Measurements from ENCODE around the gene KLHL3. TPM values are rescaled to one million over a fixed set of nuclear protein-coding genes. Genes with fewer than 3 reads are reported as not detected.
A peak's percentile ranks its signal among the peaks of the same experiment; 100 is the strongest.

KLHL3 gene
- total RNA-seq, 1 donor from 2014 or later: 7.5 TPM

GRCh38 chr5:137666461-137666850 lies 69.4 kb downstream of the KLHL3 start:
- TF ChIP-seq, protein P1, sequence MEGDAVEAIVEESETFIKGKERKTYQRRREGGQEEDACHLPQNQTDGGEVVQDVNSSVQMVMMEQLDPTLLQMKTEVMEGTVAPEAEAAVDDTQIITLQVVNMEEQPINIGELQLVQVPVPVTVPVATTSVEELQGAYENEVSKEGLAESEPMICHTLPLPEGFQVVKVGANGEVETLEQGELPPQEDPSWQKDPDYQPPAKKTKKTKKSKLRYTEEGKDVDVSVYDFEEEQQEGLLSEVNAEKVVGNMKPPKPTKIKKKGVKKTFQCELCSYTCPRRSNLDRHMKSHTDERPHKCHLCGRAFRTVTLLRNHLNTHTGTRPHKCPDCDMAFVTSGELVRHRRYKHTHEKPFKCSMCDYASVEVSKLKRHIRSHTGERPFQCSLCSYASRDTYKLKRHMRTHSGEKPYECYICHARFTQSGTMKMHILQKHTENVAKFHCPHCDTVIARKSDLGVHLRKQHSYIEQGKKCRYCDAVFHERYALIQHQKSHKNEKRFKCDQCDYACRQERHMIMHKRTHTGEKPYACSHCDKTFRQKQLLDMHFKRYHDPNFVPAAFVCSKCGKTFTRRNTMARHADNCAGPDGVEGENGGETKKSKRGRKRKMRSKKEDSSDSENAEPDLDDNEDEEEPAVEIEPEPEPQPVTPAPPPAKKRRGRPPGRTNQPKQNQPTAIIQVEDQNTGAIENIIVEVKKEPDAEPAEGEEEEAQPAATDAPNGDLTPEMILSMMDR (IDR thresholded peaks at IDR 0.05): no peak
- intact Hi-C loops (cut with DNase I): no loop called here
- Histone ChIP-seq H3K36me3 (peaks cover 0 to 2% of the 10 kb centered on the region in 2 donors), H3K27ac (peak overlapping the region; percentile 79 to 88), H3K4me1 (peaks cover 4 to 21% of the 10 kb centered on the region in 2 donors), H3K27me3 (no peaks in the 10 kb centered on the region), H3K4me3 (peak overlapping the region in 1 of 2 donors; percentile 23), H3K9me3 (no peaks in the 10 kb centered on the region)
- peak in 1 of 2 donors; percentile 68 for DNase-seq (ENCODE audit: low spot score in 2 of 2)

DNA sequence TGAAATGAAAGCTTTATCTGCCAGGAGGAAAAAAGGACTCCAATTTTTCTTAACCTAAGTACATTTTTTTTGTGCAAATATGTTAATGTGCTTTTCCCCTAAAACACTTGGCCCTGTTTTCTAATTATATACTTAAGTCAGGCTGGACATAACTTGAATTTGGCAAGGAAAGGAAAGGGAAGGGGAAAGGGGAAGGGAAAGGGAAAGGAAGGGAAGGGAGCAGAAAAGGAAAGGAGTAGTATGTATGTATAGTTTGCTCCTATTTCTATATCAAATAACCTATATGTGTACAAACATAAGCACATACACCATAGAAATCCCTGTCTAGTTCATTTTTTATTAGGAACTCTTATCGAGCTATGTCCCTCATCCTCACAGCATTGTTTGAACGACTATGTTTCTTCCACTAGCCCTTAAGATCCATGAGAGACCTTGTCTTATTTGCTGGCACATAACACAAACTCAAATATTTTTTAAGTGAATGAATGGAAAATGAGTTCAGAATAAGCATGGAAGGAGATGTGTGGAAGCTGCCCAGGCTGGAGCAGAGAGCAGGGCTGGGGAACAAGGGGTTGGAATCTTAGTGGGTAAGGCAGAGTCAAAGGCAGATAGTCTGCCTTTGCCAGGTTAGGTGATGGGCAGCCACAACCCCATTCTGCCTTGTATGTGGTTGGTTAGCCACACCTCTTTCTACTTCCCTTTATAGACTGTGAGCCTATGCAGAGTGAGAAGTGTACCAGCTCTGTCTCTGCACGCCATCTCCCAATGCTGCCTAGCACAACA lies 70.0 kb downstream of the KLHL3 start:
- Histone ChIP-seq H3K4me3 (peak overlapping the region; percentile 23 to 28), H3K36me3 (no peaks in the 10 kb centered on the region), H3K27ac (peak overlapping the region; percentile 79 to 88), H3K9me3 (no peaks in the 10 kb centered on the region), H3K4me1 (peaks cover 4 to 21% of the 10 kb centered on the region in 2 donors), H3K27me3 (no peaks in the 10 kb centered on the region)
- DNase-seq (ENCODE audit: low spot score in 2 of 2): peak in 1 of 2 donors; percentile 72
- TF ChIP-seq, protein P1 (IDR thresholded peaks at IDR 0.05): no peak
- intact Hi-C loops (cut with DNase I): no loop called here

DNA sequence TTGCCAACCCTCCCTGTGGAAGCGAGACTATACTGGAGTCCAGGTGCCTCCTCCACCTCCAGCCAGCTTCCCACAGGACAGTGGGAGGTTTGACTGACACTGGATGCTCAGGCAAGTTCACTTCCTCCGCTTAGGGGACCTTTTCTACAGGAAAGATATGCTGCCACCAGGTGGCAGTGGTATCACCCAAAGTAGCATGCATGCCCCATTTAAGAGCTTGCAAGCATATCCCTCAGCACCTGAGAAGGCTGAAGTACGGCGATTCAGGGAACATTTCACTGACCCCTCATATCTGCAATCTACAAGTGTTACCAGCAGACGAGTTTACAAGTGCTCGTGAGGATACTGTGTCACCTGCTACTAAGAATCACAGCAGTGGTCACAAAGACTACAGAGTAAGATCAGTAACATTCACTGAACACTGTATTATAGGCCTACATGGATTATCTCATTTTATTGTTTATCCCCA lies 75.5 kb downstream of the KLHL3 start:
- no peaks in the 10 kb centered on the region for H3K27me3 ChIP-seq
- DNase-seq (ENCODE audit: low spot score in 2 of 2): peak; percentile 14 to 87
- peaks cover 4 to 5% of the 10 kb centered on the region in 2 donors for H3K4me1 ChIP-seq
- TF ChIP-seq, protein P1 (IDR thresholded peaks at IDR 0.05): peak; percentile 72 to 79 (median 76)
- intact Hi-C loops (cut with DNase I): loop anchor here (1.0 to 2.0 kb wide), 3 partner anchors 30 to 82 kb away; no protein-coding TSS in a partner anchor
- H3K4me3 ChIP-seq: no peak overlapping the region
- H3K36me3 ChIP-seq: peaks cover 0 to 6% of the 10 kb centered on the region in 2 donors
- H3K9me3 ChIP-seq: no peaks in the 10 kb centered on the region
- H3K27ac ChIP-seq: peak overlapping the region; percentile 31 to 60

GRCh38 chr5:137659209-137659608 lies 76.7 kb downstream of the KLHL3 start:
- Histone ChIP-seq H3K27ac (peak overlapping the region; percentile 31 to 43), H3K9me3 (no peaks in the 10 kb centered on the region), H3K36me3 (peaks cover 0 to 6% of the 10 kb centered on the region in 2 donors), H3K4me1 (peaks cover 4 to 5% of the 10 kb centered on the region in 2 donors), H3K4me3 (no peak overlapping the region), H3K27me3 (no peaks in the 10 kb centered on the region)
- TF ChIP-seq, protein P1 (IDR thresholded peaks at IDR 0.05): no peak
- intact Hi-C loops (cut with DNase I): no loop called here
- DNase-seq (ENCODE audit: low spot score in 2 of 2): no peak

DNA sequence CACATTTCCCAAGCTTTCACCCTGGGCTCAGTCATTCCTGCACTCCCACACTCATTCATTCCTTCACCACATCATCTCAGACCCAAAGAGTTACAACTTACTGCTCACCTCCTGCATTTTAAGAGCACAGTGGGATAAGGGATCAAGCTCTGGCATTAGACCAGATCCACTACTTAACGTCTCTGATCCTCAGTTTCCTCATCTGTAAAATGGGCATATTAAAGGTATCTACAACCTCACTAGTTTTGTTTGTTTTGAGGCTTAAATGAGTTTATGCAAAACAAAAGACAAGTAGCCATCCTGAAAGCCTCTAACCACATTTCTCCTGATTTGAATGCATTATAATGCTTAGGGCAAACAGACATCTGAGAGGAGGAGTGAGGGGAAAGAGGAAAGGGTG lies 77.6 kb downstream of the KLHL3 start:
- peaks cover 0 to 6% of the 10 kb centered on the region in 2 donors for H3K36me3 ChIP-seq
- no peak overlapping the region for H3K4me3 ChIP-seq
- intact Hi-C loops (cut with DNase I): no loop called here
- TF ChIP-seq, protein P1 (IDR thresholded peaks at IDR 0.05): no peak
- H3K27me3 ChIP-seq: no peaks in the 10 kb centered on the region
- no peaks in the 10 kb centered on the region for H3K9me3 ChIP-seq
- peaks cover 4 to 5% of the 10 kb centered on the region in 2 donors for H3K4me1 ChIP-seq
- H3K27ac ChIP-seq: no peak overlapping the region
- no peak for DNase-seq (ENCODE audit: low spot score in 2 of 2)
